ENCODE data around the gene FARSA. TPM values are rescaled to one million over a fixed set of nuclear protein-coding genes. Genes with fewer than 3 reads are reported as not detected.

The FARSA gene
- total and polyA plus RNA-seq, 2 of the 13 experiments (the other 11 are each of a cell fraction or from before 2014, with no cell fraction given) = 25.9 to 72.0 TPM

DNA sequence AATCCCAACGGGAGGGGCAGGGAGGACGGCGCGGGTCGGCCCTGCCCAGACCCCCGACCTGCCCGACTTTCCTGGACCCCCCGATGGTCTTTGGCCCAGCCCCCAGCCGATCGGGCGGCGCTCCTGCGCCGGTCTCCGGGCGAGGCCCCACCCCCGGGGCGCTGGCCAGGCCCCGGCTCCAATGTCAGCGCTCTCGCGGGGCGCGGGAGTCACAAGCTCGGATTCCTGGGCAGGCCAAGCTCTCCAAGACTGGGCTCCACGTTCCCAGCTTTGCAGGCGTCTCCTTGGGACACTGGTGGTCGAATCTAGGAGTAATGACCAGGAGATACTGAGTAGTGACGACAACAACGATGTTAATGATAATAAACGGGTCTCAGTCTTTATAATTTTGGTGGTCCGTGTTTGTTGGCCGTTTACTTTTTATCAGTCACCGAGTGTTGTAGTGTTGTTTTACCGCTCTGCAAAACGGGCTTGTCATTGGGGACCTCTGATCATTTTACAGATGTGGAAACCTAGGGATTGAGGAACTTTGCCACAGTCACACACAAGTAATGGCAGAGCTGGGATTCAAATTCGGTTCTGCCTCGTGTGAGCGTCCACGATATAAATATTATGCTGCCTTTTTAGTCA lies 12.7 kb upstream of the FARSA start (continued):
- TF ChIP-seq ZSCAN21 (CRISPR knock-in tag; IDR thresholded peaks at IDR 0.05; ENCODE audit: borderline replicate concordance) (no peak), ZFY (CRISPR knock-in tag; IDR thresholded peaks at IDR 0.05) (peak; percentile 45), KDM6A (CRISPR knock-in tag; IDR thresholded peaks at IDR 0.05; ENCODE audit: low read depth) (no peak), ZNF121 (CRISPR knock-in tag; IDR thresholded peaks at IDR 0.05) (no peak), ZNF234 (CRISPR knock-in tag; conservative IDR thresholded peaks at IDR 0.05) (no peak), RFX3 (CRISPR knock-in tag; IDR thresholded peaks at IDR 0.05) (no peak), ZNF563 (CRISPR knock-in tag; IDR thresholded peaks at IDR 0.05) (0 out of 2 replicates have a peak, but pooled peaks have one; percentile 7), ZNF33A (CRISPR knock-in tag; IDR thresholded peaks at IDR 0.05; ENCODE audit: borderline replicate concordance) (no peak), ZNF12 (CRISPR knock-in tag; IDR thresholded peaks at IDR 0.05) (0 out of 2 replicates have a peak, but pooled peaks have one; percentile 4), ZC3H13 (CRISPR knock-in tag; IDR thresholded peaks at IDR 0.05) (0 out of 2 replicates have a peak, but pooled peaks have one; percentile 41), ZNF10 (CRISPR knock-in tag; IDR thresholded peaks at IDR 0.05; ENCODE audit: borderline replicate concordance, low read depth) (no peak), CBX2 (IDR thresholded peaks at IDR 0.05; ENCODE audit: low read depth, low read length) (no peak), CBX2 (CRISPR knock-in tag; IDR thresholded peaks at IDR 0.05; ENCODE audit: low read depth) (no peak), XRCC5 (optimal IDR thresholded peaks at IDR 0.05; ENCODE audit: low read length) (no peak), CEBPZ (IDR thresholded peaks at IDR 0.05; ENCODE audit: low read length) (no peak), IRF1 (CRISPR knock-in tag; IDR thresholded peaks at IDR 0.05; ENCODE audit: low read depth) (no peak), MIER2 (CRISPR knock-in tag; IDR thresholded peaks at IDR 0.05) (no peak), REPIN1 (CRISPR knock-in tag; IDR thresholded peaks at IDR 0.05; ENCODE audit: borderline replicate concordance, low read depth) (no peak), ASH2L (IDR thresholded peaks at IDR 0.05; ENCODE audit: insufficient read length, low read depth, low read length) (no peak), MED8 (CRISPR knock-in tag; IDR thresholded peaks at IDR 0.05; ENCODE audit: insufficient replicate concordance) (peak; percentile 6)
- TF ChIP-seq, protein P1, sequence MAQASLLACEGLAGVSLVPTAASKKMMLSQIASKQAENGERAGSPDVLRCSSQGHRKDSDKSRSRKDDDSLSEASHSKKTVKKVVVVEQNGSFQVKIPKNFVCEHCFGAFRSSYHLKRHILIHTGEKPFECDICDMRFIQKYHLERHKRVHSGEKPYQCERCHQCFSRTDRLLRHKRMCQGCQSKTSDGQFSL (CRISPR knock-in tag; IDR thresholded peaks at IDR 0.05) = no peak
- TF ChIP-seq, protein P2, sequence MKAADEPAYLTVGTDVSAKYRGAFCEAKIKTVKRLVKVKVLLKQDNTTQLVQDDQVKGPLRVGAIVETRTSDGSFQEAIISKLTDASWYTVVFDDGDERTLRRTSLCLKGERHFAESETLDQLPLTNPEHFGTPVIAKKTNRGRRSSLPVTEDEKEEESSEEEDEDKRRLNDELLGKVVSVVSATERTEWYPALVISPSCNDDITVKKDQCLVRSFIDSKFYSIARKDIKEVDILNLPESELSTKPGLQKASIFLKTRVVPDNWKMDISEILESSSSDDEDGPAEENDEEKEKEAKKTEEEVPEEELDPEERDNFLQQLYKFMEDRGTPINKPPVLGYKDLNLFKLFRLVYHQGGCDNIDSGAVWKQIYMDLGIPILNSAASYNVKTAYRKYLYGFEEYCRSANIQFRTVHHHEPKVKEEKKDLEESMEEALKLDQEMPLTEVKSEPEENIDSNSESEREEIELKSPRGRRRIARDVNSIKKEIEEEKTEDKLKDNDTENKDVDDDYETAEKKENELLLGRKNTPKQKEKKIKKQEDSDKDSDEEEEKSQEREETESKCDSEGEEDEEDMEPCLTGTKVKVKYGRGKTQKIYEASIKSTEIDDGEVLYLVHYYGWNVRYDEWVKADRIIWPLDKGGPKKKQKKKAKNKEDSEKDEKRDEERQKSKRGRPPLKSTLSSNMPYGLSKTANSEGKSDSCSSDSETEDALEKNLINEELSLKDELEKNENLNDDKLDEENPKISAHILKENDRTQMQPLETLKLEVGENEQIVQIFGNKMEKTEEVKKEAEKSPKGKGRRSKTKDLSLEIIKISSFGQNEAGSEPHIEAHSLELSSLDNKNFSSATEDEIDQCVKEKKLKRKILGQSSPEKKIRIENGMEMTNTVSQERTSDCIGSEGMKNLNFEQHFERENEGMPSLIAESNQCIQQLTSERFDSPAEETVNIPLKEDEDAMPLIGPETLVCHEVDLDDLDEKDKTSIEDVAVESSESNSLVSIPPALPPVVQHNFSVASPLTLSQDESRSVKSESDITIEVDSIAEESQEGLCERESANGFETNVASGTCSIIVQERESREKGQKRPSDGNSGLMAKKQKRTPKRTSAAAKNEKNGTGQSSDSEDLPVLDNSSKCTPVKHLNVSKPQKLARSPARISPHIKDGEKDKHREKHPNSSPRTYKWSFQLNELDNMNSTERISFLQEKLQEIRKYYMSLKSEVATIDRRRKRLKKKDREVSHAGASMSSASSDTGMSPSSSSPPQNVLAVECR (CRISPR knock-in tag; IDR thresholded peaks at IDR 0.05; ENCODE audit: borderline replicate concordance) = 0 out of 2 replicates have a peak, but pooled peaks have one; percentile 12

Measured in HepG2 (cell line).